C4-2B (cell line): ENCODE results near the gene TNFSF12.

Experiments
- H3K27ac ChIP-seq: fragments of 450-650 bp; 2 replicates; pipeline ENCODE4 v1.5.1; 2017
- CTCF ChIP-seq: fragments of 450-650 bp; conservative IDR thresholded peaks from 2 replicates; pipeline ENCODE4 v1.5.1; 2017; ENCODE audit warnings: mild to moderate bottlenecking
- ZFX ChIP-seq: fragments of 450-650 bp; IDR thresholded peaks from 2 replicates; pipeline ENCODE4 v1.6.1; 2017

The TNFSF12 gene

GRCh38 chr17:7508846-7509245 lies 40.0 kb upstream of the TNFSF12 start:
- TF ChIP-seq CTCF (no peak), ZFX (no peak)
- no peak overlapping the region for H3K27ac ChIP-seq

GRCh38 chr17:7509937-7510336 lies 38.9 kb upstream of the TNFSF12 start:
- TF ChIP-seq ZFX (no peak), CTCF (no peak)
- H3K27ac ChIP-seq: no peak overlapping the region

GRCh38 chr17:7511108-7511507 lies 37.8 kb upstream of the TNFSF12 start:
- no peak for TF ChIP-seq ZFX
- no peak for TF ChIP-seq CTCF
- H3K27ac ChIP-seq: no peak overlapping the region

- H3K27ac ChIP-seq: no peak overlapping the region
- TF ChIP-seq CTCF (no peak), ZFX (no peak)
These were observed 36.8 kb upstream of the TNFSF12 start for GRCh38 chr17:7512105-7512504.

- TF ChIP-seq ZFX (no peak), CTCF (no peak)
- no peak overlapping the region for H3K27ac ChIP-seq
These were observed 35.9 kb upstream of the TNFSF12 start for GRCh38 chr17:7512824-7513540.

GRCh38 chr17:7513850-7514419 lies 34.9 kb upstream of the TNFSF12 start:
- TF ChIP-seq ZFX: no peak
- TF ChIP-seq CTCF: no peak
- H3K27ac ChIP-seq: no peak overlapping the region

GRCh38 chr17:7515911-7516610 lies 32.8 kb upstream of the TNFSF12 start:
- no peak overlapping the region for H3K27ac ChIP-seq
- TF ChIP-seq ZFX (no peak), CTCF (no peak)
